ENCODE measurements around the gene UCP2. TPM values are rescaled to one million over a fixed set of nuclear protein-coding genes. Genes with fewer than 3 reads are reported as not detected.

Gene UCP2
- total RNA-seq, 1 donor from 2014 or later: 70.4 TPM

GRCh38 chr11:74004759-74005615, 22.3 kb upstream of the UCP2 start:
- peaks cover 10% of the 10 kb centered on the region for H3K4me1 Mint-ChIP-seq (ENCODE audit: unreplicated experiment)
- no peak overlapping the region for H3K4me3 Mint-ChIP-seq
- DNase-seq (ENCODE audit: extremely low spot score, unreplicated experiment): no peak
- H3K27ac Mint-ChIP-seq: no peak overlapping the region
- no peaks in the 10 kb centered on the region for H3K9me3 Mint-ChIP-seq
- H3K36me3 Mint-ChIP-seq: peaks cover 7% of the 10 kb centered on the region
- no peaks in the 10 kb centered on the region for H3K27me3 Mint-ChIP-seq
- TF ChIP-seq CTCF (conservative IDR thresholded peaks at IDR 0.05): no peak

- Mint-ChIP-seq H3K9me3 (no peaks in the 10 kb centered on the region), H3K4me3 (no peak overlapping the region), H3K27ac (no peak overlapping the region), H3K4me1 (ENCODE audit: unreplicated experiment) (peaks cover 6% of the 10 kb centered on the region), H3K27me3 (no peaks in the 10 kb centered on the region), H3K36me3 (peaks cover 7% of the 10 kb centered on the region)
- no peak for TF ChIP-seq CTCF (conservative IDR thresholded peaks at IDR 0.05)
- no peak for DNase-seq (ENCODE audit: extremely low spot score, unreplicated experiment)
Measured at GRCh38 chr11:74004046-74004695, 21.5 kb upstream of the UCP2 start.

- H3K36me3 Mint-ChIP-seq: peaks cover 7% of the 10 kb centered on the region
- H3K27me3 Mint-ChIP-seq: no peaks in the 10 kb centered on the region
- no peak overlapping the region for H3K27ac Mint-ChIP-seq
- no peaks in the 10 kb centered on the region for H3K4me1 Mint-ChIP-seq (ENCODE audit: unreplicated experiment)
- no peak overlapping the region for H3K4me3 Mint-ChIP-seq
- DNase-seq (ENCODE audit: extremely low spot score, unreplicated experiment): no peak
- H3K9me3 Mint-ChIP-seq: no peaks in the 10 kb centered on the region
- no peak for TF ChIP-seq CTCF (conservative IDR thresholded peaks at IDR 0.05)
Measured at GRCh38 chr11:74002832-74003231, 20.2 kb upstream of the UCP2 start.

- Mint-ChIP-seq H3K36me3 (peaks cover 7% of the 10 kb centered on the region), H3K4me3 (no peak overlapping the region), H3K27me3 (no peaks in the 10 kb centered on the region), H3K4me1 (ENCODE audit: unreplicated experiment) (no peaks in the 10 kb centered on the region), H3K27ac (no peak overlapping the region), H3K9me3 (no peaks in the 10 kb centered on the region)
- TF ChIP-seq CTCF (conservative IDR thresholded peaks at IDR 0.05): no peak
- no peak for DNase-seq (ENCODE audit: extremely low spot score, unreplicated experiment)
Measured at GRCh38 chr11:74001822-74002286, 19.2 kb upstream of the UCP2 start.

- H3K4me1 Mint-ChIP-seq (ENCODE audit: unreplicated experiment): no peaks in the 10 kb centered on the region
- no peaks in the 10 kb centered on the region for H3K9me3 Mint-ChIP-seq
- H3K27me3 Mint-ChIP-seq: no peaks in the 10 kb centered on the region
- no peak overlapping the region for H3K4me3 Mint-ChIP-seq
- H3K27ac Mint-ChIP-seq: no peak overlapping the region
- DNase-seq (ENCODE audit: extremely low spot score, unreplicated experiment): no peak
- TF ChIP-seq CTCF (conservative IDR thresholded peaks at IDR 0.05): no peak
- peaks cover 7% of the 10 kb centered on the region for H3K36me3 Mint-ChIP-seq
Measured at GRCh38 chr11:74000307-74001133, 17.9 kb upstream of the UCP2 start.
